LNCAP (cell line): Measurements from ENCODE around the gene ACBD4.

Source experiments
- TF ChIP-seq, protein P1 (sequence below): fragments of 450-650 bp; IDR thresholded peaks from 2 replicates; pipeline ENCODE4 v1.5.1; 2017; ENCODE audit warnings: mild to moderate bottlenecking

ACBD4 gene

DNA sequence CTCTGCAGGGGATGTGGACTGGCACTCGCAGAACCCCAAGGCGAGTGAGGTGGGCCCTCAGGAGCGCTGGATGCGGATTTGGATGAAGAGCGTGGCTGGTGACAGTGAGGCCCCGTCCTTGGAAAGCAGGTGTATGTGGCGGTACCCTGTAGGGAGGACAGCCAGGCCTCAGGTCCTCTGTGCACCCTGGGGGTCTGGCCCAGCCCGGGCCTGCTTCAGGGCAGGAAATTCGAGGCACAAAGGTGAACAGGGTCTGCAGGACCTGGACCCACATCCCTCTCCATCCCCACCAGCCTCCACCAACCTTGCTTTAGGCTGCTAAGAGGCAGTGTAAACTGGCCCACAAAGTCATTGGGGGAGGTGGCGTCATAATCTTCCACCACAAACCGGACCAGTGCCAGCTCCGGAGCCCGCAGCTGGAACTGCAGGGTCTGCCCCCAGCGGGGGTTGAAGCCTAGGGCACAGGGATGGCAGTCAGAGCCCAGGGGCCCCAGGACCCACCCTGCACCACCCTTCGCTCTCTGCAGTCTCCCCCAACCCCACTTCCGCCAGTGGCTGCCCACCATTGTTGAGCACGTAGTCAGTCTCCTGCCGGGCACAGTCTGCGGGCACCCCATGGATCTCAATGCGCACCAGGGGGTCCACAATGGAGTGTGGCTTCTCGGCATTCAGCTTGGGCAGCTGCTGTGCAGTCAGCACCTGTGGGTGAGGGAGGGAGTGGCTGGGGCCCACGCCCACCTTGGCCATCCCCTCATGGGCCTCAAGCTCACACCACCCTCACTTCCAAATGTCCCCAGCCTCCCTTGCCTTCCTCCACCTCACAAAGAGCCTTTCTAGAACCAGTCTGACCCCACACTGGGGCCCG is 22.7 kb upstream of the ACBD4 start:
- TF ChIP-seq, protein P1, sequence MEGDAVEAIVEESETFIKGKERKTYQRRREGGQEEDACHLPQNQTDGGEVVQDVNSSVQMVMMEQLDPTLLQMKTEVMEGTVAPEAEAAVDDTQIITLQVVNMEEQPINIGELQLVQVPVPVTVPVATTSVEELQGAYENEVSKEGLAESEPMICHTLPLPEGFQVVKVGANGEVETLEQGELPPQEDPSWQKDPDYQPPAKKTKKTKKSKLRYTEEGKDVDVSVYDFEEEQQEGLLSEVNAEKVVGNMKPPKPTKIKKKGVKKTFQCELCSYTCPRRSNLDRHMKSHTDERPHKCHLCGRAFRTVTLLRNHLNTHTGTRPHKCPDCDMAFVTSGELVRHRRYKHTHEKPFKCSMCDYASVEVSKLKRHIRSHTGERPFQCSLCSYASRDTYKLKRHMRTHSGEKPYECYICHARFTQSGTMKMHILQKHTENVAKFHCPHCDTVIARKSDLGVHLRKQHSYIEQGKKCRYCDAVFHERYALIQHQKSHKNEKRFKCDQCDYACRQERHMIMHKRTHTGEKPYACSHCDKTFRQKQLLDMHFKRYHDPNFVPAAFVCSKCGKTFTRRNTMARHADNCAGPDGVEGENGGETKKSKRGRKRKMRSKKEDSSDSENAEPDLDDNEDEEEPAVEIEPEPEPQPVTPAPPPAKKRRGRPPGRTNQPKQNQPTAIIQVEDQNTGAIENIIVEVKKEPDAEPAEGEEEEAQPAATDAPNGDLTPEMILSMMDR: no peak

- TF ChIP-seq, protein P1: no peak
These were observed 22.1 kb upstream of the ACBD4 start for GRCh38 chr17:45113424-45113754.

DNA sequence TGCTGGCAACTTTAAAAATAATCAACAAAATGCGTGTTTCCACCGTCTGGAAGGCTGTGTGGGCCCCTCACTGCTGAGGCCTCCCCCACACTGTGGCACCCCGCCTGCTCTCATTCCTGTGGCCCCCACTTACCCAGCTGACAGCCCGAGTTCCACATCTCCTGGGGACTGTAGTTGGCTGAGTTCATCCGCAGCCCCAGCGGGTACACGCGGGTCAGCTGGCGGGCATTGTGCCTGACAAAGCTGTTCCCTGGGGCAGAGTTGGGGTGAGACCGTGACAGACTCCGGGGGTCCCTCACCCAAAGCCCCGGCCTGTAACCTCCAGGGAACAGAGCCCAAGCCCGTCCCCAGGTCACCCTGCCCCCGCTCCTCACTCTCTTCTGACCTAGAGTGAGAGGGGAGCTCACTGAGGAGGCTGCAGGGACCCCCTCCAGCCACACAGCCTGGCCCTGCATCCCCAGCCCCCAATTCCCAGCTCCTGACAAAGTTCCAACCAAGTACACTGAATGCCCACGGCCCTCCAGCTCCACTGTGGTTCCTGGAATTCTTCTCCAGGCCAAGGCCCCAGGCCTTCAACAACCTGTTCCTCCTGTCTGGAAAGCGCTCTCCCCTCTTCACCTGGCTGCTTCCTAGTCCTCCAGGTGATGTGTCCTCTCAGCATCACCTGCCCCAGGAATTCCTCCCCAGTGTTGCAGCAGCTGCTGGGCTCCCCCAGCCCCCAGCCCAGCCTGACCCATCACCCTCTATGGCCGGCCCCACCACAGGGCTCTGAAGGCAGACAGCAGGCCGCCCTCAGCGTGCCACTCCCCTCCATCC is 21.2 kb upstream of the ACBD4 start:
- TF ChIP-seq, protein P1: no peak

- TF ChIP-seq, protein P1: no peak
These were observed 20.4 kb upstream of the ACBD4 start for GRCh38 chr17:45115015-45115625.

GRCh38 chr17:45115871-45116270 is 19.6 kb upstream of the ACBD4 start:
- TF ChIP-seq, protein P1: no peak

GRCh38 chr17:45116434-45117016 is 19.0 kb upstream of the ACBD4 start:
- TF ChIP-seq, protein P1: no peak

DNA sequence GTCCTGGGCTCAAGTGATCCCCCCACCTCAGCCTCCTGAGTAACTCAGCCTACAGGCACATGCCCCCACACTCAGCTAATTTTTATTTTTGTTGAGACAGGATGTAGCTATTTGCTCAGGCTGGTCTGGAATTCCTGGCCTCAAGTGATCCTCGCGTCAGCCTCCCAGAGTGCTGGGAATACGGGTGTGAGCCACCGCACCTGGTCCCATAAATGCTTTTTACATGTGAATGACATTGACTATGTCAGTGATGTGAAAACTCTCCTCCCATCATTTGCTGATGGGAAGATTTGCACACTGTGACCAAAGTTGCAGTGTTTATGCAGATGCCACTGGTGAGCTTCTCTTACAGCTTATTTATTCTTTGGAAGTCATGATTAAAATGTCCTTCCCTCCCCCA is 18.2 kb upstream of the ACBD4 start:
- TF ChIP-seq, protein P1: no peak
